Stimulated activated CD8-positive, alpha-beta memory T cell treated with anti-CD3 and anti-CD28 coated beads, Interleukin-4, amount 100 ng/mL, for 1 hour (primary cell): ENCODE data around the gene CCDC51.

Source experiments
- DNase-seq, 2 donors: peaks; one replicate each; pipeline ENCODE4 v3.0.0-alpha.2; 2020; ENCODE audit warnings: low read depth in 2 of 2, low spot score in 1 of 2

Gene CCDC51

DNA sequence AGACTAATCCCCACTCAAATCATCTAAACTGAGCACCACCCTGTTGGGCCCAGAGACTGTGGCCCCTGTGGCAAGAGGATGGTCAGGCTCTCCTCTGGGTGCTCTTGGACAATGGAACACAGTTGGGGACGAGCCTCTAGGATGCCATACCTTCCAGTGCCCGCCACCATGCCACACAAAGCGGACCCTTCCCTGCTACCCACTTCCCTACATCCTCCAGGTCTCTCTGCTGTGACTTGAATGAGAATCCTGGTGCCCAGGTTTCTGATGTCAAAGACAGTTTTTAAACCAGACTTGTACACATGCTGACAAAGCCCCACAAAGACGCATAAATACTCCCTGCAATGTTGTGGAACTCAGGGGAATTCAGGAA lies 4.7 kb downstream of the CCDC51 start:
- DNase-seq: no peak

DNA sequence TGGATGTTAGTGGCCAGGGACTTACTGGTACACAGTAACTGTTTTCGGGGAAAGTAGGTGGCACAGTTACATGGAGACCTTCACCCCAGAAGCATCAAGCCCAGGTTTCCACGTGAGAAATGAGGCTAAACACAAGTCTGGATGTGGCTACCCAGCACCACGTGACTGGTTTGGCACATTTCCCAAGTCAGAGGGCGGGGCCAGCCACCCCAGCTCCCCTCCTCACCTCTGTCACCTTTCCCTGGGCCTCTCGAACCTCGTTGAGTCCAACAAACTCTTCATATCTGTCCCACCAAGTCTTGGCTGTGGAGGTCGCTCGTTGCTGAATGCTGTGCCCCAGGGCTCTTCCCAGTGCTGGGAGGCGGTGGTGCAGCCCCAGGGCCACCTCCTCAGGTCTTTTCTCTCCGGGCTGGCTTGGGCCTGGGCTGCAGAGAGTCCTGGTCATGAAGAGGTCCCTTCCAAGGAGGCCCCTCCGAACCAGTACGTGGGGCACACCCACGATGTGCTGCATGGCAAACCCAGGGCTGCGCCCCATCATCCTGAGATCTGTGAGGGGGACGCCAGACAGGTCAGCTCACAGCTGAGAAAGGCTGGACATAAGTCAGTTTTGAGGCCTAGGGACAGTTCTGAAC lies 5.2 kb downstream of the CCDC51 start:
- no peak for DNase-seq

DNA sequence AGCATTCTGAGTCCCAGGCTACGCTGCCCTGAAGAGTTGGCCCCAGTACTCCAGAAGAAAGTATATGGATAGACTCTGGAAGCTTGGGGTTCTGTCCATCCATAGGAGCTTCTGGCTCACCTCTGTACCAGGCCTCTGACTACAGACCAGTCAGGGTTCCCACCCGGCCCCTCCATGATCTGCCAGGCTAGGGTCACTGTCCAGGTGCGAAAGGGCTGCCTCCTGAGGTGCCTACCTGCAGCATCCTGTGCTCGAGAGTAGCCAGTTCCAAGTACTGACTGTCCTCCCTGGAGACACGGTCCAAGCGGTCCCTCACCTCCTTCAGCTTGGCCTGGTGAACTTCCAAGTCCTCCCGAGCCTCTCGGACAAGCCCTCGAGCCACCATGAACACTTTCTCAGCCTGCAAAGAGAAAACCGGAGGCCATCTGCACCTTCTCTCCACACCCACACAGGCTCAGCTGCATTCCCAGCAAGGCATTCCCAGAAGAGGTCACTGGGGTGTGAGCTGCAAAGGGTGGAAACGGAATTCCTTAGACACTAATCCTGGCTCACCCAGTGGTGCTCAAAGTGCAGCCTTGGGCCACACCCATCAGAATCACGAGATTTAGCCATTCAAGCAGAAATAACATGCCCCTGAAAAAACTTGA lies 6.3 kb downstream of the CCDC51 start:
- DNase-seq: no peak

DNA sequence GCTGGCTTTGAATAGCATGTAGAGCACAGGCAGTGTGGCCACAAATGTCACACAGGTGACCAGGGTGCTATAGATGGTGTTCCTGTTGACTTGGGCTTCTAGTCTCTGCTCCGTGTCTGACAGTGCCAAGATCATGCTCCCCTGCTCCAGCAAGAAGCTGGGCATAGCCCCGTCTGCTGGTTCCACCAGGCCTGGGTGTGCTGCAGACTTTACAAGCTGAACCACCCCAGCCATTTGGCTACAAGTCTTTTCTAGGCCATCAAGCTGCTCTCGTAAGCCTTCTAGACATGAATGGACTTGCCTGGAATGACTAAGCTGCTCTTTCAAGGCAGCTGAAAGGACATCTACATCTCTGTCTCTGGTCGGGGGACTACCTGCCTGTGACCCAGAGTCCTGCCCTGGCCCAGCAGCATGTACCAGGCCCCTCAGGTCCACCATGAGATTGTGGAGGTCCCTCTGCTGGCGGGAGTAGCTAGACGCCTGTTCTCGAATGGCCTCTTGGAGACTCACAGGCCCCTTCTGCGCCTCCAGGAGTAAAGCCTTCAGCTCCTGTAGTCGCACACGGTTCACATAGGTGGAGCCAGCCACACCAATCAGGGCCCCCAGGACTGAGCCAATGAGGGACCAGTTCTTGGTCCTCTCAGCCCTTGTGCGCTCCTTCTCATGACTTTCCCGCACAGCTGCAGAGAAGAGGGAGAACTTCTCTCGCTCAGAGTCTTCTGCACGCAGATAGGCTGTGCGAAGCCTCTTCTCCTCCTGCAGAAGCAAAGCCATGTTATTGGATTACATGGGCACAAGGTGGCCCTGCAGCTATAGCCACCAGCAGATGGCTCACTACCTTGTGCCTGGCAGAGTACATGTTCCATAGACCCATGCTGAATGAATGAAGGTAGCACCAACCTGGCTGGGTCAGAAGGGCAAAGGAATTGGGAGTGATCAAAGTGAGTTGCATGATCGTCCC lies 7.2 kb downstream of the CCDC51 start:
- DNase-seq: no peak

DNA sequence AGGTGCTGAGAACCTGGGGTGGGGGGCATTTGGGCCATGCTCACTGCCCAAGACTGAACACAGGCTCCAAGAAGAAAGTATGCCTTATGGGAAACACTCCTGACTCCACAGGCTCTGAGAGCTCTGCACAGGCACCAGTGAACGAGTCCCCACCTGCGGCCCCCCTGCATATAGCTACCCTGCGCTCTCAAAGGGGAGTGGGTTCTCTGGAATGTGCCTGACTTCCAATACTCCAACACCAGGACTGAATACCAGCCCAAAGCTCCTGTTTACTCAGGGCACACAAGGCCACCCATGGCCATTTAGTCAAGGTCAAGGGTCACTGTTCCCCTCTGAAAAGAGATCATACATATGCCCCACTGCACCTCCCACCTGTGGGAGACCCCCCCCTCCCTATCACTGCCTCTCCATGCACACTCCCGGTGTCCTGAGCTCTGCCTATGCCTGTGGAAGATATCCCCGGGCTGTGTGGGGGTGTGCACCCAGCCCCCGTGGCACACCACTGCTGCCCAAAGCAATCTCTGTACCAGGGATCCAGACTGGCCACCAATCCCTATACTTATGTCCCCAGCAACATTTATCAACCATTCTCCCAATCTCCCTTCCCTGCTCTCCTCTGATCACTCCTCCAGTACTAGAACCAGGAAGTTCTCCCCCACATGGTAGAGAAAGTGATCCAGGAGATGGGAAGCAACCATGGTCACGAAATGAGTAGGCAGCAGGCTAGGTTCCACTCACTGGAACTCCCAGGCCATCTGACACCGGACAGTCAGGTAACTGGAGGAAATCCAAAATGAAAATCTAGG lies 8.5 kb downstream of the CCDC51 start:
- DNase-seq: no peak

DNA sequence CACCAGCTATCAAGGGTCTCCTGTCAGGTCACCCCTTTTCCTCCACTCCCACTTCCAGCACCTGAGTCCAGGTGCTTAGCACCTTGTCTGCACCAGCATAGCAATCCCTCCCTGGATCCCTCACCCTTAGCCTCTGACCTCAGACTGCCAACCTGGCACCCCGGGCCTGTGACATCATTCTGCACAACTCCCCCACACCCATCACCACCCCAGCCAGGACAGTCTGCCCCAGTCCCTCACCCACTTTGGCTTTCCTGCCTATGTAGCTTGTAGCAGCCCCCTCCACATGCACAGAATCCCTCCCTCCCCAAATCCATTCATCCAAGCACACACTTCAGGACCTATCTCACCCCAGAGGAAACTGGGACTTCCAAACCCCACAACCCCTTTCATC lies 9.2 kb downstream of the CCDC51 start:
- no peak for DNase-seq

DNA sequence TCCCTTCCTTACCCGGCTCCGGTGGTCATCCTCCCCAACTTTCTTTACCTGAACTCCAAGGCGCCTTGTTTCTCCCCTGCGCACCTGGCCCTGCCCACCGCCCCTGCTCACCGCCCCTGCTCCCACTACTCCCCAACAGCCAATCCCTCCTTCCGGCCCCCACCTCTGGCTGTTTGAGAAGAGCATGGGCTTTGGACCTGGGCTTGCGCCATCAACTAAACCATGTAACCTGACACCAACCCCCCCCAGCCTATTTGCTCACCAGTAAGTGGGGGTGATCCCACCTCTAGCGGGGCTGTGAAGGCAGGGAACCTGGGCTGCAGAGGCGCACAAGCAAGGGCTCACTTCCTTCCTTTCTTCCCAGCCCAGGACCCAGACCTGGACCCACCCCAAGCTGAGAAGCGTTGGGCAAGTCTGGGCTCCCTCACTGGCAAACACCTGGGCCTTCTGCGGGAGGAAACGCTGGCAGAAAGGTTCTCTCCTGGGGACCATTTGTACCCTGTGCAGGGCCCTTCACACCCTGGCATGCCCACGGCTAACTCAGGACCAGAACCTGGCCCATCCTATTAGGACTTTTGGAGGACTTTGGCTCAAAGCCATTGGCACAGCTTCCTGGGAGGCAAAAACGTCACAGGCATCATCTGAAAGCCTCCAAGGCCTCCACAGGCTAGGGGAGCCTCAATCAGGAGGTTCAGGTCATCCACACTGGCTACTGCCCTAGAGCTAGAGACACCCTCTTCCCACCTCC lies 9.8 kb downstream of the CCDC51 start, which contains the start of gene PLXNB1:
Gene PLXNB1, minus strand, starts transcription at position 127 of the 748 bp plus-strand sequence. CDS start 5,475 bp downstream, outside the sequence.
- no peak for DNase-seq

DNA sequence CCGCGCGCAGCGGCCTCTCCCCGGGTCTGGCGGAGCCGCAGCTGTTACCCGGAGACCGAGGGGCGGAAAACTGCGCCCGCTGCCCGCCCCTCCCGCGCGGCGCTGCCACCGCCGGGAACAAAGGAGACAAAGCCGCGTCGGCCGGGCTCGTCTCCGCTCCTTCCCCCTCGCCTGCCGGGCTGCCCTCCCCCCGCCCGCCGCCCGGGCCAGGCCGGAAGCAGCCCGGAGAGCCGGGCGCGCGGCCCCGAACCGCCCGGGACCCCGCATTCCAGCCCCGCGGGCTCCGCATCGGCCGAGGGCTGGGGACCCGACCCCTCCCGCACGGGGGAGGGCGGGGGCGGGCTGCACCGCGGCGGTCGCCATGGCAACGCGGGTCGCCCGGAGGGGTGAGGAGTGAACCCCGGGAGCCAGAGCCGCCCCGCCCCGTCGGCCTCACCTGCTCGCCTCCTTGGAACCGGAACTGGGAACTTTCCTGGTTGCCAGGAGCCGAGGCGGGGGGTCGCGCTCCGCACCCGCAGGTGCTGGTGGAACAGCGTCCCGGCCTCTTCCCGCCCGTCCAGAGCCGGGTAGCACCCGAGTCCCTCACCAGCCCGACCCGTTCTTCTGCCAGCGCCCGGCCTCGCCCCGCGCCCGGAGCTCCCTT lies 10.5 kb downstream of the CCDC51 start:
- peak in 1 of 2 donors; percentile 34 for DNase-seq

DNA sequence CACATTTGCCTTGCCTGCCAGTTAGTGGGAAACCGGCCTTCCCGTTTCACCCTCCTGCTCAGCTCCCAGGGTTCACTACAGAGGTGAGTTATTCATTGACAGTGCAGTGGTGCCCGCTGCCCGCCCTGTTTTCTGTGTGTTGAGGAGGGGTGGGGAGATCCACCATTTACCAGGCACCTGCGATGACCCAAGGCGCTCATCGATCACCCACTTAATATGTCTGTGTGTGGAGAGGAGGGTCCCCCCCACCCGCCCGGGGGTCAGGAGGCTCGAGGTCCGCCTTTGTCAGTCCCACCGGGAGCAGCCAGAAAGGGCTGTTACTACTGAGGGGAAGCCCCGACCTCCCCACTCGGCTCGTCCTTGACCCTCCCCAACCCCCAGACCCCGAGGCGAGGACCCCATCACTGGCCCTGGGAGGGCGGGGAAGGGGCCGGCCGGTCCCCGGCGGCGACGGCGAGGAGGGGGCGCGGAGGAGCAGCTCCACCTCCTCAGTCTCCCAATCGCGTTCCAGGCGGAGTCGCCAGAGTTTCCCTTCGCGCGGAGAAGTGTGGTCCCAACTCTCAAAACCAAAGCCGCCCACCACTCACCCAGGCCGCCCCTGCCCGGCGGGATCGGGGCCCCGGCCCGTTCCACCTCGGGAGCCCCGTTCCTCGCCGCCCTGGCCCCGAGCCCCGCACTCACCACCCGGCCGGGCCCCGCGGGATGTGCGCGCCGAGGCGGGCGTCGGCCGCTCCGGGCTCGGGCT lies 11.2 kb downstream of the CCDC51 start:
- no peak for DNase-seq

DNA sequence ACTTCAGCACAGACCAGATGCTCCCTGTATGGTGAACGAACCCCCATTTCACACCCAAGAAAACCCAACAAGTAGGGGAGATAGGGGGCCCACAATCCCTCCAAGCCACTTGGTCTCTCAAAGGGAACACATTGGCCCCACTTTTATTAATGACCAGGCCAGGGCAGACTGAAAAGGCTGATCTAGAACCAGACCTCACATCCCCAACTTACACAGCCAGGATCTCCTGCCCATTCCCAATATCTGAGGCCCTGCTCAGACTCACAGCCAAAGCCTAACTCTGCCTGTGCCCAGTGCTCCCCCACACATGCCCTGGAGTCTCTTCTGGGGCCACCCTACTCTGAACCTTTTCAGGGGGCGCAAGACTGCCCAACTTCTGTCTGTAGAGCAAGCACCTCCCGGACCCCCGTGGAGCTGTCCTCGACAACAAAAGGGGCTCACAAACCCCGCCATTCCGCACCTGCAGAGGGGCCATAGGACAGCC lies 11.8 kb downstream of the CCDC51 start:
- no peak for DNase-seq

DNA sequence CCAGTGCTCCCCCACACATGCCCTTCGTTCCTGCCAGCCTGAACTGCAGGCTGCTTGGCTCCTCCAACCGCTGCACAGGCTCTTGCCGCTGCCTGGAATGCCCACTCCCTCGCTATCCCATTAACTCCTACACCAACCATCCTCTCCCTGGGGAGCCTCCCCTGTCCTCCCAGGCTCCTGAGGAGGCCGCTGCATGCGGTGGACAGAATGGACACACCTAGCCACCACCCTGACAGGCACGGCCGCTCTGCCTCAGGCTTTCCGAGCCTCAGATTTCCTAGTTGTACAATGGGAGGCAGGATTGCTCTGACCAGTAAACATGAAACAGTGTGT lies 12.3 kb downstream of the CCDC51 start:
- DNase-seq: no peak

DNA sequence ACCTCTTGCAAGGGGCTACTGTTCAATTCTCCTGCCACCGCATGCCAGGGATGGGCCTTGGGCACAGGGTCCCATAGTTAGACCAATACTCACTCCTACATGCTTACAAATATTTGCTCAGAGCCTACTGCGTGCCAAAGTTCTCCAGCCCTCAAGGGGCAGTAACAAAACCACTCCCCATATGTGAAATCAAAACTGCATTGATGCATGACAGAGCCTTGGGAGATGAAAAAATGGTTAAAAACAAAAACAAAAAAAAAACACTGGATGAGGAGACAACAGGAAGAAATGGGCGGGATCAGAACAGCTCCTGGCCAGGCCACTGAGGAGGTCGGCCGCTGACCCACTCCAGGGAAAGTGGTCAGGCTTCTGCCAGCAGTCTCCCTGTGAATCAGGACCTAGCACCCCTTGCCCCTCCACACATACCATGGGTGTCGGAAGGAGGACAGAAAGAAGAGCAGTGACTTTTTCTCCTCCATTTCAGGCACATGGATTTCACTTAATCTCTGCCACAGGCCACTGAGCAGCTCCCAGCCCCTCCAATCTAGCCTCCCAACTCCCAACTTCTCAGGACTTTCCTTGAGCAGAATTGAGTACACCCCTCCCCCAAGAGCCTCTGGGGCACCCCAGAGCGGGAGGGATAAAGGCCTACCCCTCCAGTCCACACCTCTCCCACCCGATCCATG lies 12.8 kb downstream of the CCDC51 start:
- DNase-seq: no peak

DNA sequence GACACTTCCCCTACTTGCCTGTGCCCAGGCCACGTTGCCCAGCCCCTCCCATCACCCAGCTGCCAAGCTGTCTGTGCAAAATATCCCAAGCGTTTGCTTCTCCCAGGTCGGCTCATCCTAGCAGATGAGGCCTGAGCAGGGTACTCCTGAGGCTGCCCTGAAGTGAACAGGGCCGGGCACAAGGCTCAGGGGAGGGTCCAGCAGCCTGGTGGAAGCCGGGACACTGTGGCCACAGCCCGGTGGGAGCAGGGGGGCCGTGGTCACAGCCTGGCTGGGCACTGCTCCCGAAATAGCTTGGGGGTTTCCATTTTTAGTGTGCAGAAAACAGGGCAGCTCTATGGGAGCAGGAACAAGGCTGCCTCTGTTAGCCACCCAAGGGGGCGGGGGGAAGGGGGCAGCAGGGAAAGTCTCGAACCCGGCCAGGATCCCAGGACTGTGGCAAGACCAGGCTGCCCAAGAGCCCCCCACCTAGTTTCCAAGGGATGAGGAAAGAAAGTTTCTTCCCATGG lies 13.5 kb downstream of the CCDC51 start:
- DNase-seq: no peak

DNA sequence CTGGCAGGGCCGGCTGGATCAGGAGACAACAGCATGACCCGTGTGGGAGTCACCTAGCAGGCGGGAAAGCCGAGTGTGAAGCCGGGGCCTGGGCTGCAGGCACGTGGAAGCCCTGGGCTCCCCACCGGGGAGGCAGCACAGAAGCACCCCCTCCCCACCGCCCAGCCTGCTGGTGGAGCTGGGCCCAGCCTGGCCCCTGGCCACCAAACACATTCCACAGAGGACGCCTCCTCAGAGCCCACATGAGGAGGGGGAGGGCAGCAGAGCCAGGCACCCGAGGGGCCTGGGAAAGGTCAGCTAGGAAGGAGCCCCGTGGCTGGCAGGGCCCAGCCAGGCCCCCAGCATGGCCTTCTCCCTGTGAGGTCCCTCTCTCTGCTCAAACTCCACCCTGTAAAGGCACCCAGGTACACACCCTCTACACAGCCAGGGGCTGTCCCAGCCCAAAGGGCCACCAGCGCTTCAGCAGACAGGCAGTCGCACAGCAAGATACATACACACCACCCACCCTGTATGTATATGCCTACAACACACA lies 14.6 kb downstream of the CCDC51 start:
- no peak for DNase-seq

DNA sequence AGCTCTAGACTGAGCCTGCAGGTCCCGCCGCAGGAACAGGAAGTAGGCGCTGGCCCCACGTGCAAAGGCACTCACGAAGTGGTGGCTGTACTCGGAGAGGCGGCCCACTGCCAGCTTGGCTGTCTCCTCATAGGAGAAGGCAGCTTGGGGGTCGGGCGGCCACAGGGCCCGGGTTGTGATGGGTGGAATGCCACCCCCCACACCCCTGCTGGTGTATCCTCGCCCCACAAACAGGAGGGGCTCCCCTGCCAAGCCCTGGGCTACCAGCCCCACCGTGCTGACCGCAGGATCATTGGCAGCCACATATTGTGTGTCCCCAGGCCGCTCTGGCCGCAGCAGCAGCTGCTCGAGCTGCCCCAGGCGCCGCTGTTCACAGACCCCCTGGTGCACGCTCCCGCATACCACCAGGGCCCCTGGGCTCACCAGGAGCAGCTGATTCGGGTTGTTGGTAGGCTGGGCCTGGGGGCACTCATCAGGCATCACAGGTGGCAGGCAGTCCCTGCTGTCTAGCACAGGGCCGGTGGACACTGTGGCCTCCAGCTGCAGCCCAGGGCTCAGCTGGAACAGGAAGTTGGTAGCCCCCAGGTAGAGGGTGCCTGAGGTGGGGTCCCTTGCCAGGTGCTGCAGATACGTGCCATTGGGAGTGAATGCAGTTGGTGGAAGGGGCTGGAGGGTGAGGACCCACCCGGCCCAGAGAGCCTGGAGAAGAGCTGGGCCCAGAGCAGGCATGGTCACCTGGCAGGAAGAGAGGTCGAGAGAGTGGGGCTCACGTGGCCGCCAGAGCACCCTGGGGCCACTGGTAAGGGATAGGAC lies 15.8 kb downstream of the CCDC51 start:
- DNase-seq: no peak

DNA sequence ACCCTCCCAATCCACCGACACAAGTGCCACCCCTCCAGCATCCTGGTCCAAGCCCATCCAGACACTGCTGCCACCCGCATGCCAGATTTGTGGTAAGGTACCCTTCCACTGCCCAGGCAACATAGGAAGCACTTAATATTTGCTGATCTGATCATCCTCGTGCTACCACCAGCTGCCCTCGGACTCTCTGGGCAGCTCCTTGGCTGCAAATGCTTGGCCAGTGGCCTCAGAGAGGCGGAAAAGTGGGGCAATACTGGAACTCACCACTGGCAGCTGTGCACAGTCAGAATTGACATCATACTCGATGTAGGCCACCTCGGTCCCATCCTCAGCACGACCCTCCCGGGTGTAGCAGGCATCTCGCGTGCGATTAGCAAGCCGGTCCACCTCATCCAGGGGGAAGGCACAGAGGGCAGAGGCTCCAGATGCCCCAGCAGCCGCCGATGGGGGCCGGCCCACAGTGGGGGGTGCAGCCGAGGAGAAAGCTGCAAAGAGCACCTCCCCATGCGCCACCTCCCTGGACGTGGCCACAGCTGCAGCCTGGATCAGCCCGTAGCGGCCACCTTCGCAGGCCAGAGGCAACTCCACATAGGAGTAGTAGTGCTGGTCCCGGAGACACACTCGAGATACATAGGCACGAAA lies 16.6 kb downstream of the CCDC51 start:
- DNase-seq: no peak

DNA sequence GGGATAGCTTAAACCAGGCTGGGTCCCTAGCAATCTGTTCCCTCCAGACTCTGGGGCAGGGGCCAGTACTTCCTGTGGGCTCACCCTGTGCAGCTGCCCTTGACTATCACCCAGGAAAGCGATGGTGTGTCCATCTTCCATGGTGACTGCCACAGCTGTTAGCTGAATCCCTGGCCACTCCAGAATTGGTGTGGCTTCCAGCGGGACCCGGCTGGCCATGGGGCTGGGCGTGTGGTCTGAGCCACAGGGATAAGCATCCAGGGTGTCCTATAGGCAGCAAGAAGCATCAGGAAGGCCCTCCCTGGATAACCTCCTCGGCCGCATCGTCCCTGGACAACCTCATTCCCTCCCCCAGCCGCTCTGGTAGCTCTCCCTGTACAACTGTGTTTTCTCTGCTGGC lies 17.2 kb downstream of the CCDC51 start:
- DNase-seq: no peak
